HG03039 (cell line): Measurements from ENCODE around the gene SOCS2.

Source experiments
- ATAC-seq: cut with Tn5 transposase; IDR thresholded peaks from one replicate; pipeline ENCODE4 v1.9.1; 2021; ENCODE audit warnings: mild to moderate bottlenecking, moderate library complexity; ENCODE audit not compliant: unreplicated experiment

The SOCS2 gene

GRCh38 chr12:93565760-93566159, 6.7 kb upstream of the SOCS2 start:
- ATAC-seq: no peak

- no peak for ATAC-seq
Measured at GRCh38 chr12:93567174-93567573, 5.3 kb upstream of the SOCS2 start.

GRCh38 chr12:93568091-93568490, 4.4 kb upstream of the SOCS2 start:
- no peak for ATAC-seq

- ATAC-seq: no peak
Measured at GRCh38 chr12:93569301-93569655, 3.2 kb upstream of the SOCS2 start.

- ATAC-seq: peak; percentile 39
Measured at GRCh38 chr12:93569656-93570551, 2.6 kb upstream of the SOCS2 start.

GRCh38 chr12:93570552-93571364, 1.7 kb upstream of the SOCS2 start:
- ATAC-seq: peak; percentile 45

- ATAC-seq: peak; percentile 15
Measured at GRCh38 chr12:93571365-93571924, 1.0 kb upstream of the SOCS2 start.

GRCh38 chr12:93572712-93573551, 457 bp downstream of the SOCS2 start:
- ATAC-seq: no peak

- no peak for ATAC-seq
Measured at GRCh38 chr12:93573552-93574223, 1.2 kb downstream of the SOCS2 start.

- no peak for ATAC-seq
Measured at GRCh38 chr12:93577222-93577621, 4.7 kb downstream of the SOCS2 start.

- ATAC-seq: no peak
Measured at GRCh38 chr12:93578221-93578620, 5.7 kb downstream of the SOCS2 start.

- ATAC-seq: no peak
Measured at GRCh38 chr12:93580682-93581081, 8.2 kb downstream of the SOCS2 start.

- ATAC-seq: no peak
Measured at GRCh38 chr12:93581370-93581769, 8.9 kb downstream of the SOCS2 start.

- no peak for ATAC-seq
Measured at GRCh38 chr12:93582351-93582750, 9.9 kb downstream of the SOCS2 start.

- no peak for ATAC-seq
Measured at GRCh38 chr12:93583627-93584392, 11.3 kb downstream of the SOCS2 start.

GRCh38 chr12:93585247-93585646, 12.8 kb downstream of the SOCS2 start:
- ATAC-seq: no peak

GRCh38 chr12:93587611-93588010, 15.1 kb downstream of the SOCS2 start:
- no peak for ATAC-seq

- no peak for ATAC-seq
Measured at GRCh38 chr12:93589081-93589480, 16.6 kb downstream of the SOCS2 start.

- peak; percentile 80 for ATAC-seq
Measured at GRCh38 chr12:93591137-93591868, 18.8 kb downstream of the SOCS2 start.
